Stimulated activated CD8-positive, alpha-beta memory T cell treated with anti-CD3 and anti-CD28 coated beads, Interleukin-12 subunit alpha, Interleukin-12 subunit beta, amount 100 ng/mL, for 24 hours (primary cell): ENCODE measurements around the gene NSUN5.
"Not testable (repeated sequence)": the region's sequence is repeated elsewhere in the genome, so short reads cannot be mapped to it uniquely, and the experiment has no call there.

ENCODE experiments used
- DNase-seq: peaks from one replicate; pipeline ENCODE4 v3.0.0-alpha.2; 2020; ENCODE audit errors: extremely low read depth

NSUN5 gene

GRCh38 chr7:73308665-73309214, at the start of gene NSUN5:
TSS of gene NSUN5 (minus strand) at chr7:73308826. CDS start at chr7:73308790, 36 bp downstream.
- DNase-seq = peak; percentile 80

DNA sequence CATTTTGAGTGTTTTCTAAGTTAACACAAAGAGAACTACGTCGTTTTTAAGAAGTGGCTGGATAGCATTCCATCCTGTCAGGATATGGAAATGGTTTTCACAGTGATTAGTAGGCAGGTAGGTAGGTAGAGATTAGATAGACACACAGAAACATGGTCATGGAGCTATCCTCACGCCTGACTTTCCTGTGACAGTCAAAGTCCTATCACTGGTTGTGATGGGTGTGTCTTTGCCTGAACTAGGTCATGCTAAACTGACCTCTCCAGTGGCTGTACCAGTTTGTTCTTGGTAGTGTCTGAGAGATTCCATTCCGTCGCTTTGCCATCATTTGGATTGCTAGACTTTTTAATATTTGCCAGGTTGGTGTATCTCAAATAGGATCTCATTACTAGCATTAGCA, 47.5 kb upstream of the NSUN5 start:
- DNase-seq = no peak

- DNase-seq = no peak
Measured at GRCh38 chr7:73354821-73355220, 46.2 kb upstream of the NSUN5 start.

- DNase-seq = no peak
Measured at GRCh38 chr7:73354196-73354595, 45.6 kb upstream of the NSUN5 start.

DNA sequence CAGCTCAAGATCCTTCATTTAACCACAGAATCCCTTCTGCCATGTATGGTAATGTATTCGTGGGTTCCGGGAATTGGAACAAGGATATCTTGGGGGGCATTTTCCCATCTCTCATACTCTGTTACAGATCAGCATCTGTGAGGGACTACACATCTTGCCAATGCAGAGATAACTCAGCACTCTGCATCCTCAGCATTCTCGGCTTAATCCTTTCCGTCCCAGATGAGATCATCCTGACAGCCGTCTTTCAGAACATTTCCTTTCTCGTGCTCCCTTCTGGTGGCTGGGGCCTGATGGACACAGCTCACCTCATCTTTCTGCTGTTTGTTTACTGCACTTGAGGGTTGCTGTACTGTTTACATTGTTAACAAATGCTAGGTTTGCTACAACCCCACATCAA, 44.6 kb upstream of the NSUN5 start:
- no peak for DNase-seq

- no peak for DNase-seq
Measured at GRCh38 chr7:73352784-73353183, 44.2 kb upstream of the NSUN5 start.

DNA sequence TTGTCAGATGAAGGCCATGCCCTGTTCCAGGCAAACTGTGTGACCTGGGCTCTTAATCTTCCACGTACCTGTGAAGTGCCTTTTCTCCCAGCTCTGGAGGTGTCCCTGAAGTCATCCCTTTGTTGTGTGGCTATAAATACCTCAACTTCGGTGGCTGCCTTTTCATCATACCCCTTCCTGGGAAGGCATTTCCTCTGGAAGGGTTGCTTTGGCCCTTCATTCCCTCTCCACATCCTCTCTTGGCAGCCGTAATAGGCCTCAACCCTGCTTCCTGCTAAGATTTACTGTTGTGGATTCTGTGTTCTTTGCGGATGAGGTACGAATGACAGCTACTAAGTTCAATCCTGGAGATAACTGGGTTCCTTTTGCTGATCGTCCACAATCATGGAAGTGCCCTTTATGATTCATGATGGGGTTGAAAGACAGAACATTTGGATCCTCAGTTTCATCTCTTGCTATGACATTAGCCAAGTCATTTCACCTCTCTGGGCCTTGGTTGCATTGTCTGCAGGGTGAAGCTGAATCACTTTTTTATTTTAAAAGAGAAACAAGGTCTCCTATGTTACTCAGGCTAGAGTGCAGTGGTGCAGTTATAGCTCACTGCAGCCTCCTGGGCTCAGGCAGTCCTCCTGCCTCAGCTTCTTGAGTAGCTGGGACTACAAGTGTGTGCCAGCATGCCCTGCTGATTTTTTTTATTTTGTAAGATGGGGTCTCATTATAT, 43.0 kb upstream of the NSUN5 start:
- no peak for DNase-seq

GRCh38 chr7:73350306-73351068, 41.9 kb upstream of the NSUN5 start:
- DNase-seq = no peak

GRCh38 chr7:73349763-73350162, 41.1 kb upstream of the NSUN5 start:
- DNase-seq = no peak

DNA sequence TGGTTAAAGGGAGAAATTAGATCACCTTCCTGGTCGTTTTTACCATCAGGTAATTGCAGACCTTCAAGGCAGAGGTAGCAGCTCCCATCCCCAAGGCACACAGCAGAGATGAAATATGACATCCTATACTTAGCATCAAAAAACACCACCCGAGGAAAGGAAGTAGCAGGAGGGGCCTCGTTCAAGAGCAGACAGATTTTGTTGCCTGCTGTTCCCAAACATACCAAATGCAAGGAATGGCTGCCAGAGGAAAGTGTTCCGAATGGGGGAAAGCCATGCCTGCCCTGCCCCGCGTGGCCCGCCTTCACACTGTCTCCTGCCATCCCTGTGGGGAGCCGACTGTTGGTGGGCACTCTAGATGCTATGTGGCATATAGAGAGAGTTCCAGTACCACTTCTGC, 37.3 kb upstream of the NSUN5 start:
- DNase-seq = no peak

- no peak for DNase-seq
Measured at GRCh38 chr7:73345538-73345937, 36.9 kb upstream of the NSUN5 start.

DNA sequence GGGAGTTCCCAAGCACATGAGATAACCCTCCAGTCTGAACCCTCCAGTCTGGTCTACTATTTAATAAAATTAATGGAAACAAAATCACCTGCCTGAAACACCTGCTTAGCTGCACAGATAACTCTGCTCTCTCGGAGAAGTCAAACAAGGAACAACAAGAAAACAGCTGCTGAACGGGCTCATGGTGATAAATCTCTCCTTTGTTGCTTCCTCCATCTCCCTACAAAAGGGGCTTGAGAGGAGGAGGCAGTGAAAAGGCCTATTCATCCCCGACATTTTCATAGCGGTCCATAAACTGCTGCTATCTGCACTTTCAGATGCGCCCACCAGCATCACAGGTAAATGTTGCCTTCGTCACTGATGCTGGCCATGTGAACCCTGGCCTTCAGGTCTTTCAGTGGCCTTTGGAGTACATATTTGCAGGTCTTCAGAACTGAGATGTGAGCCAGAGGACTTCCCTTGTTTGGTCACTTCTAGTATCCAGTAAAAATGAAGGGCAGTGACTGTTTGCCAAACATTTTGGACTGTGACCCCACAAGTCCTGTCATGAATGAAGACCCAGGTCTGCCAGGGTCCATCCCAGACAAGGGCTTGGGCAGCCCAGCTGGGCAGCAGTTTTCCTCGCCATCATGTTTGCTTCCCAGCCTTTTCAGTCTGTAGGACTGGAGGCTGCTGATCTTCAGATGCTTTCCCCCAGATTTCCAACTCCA, 35.2 kb upstream of the NSUN5 start:
- no peak for DNase-seq

- DNase-seq = no peak
Measured at GRCh38 chr7:73342645-73343044, 34.0 kb upstream of the NSUN5 start.

DNA sequence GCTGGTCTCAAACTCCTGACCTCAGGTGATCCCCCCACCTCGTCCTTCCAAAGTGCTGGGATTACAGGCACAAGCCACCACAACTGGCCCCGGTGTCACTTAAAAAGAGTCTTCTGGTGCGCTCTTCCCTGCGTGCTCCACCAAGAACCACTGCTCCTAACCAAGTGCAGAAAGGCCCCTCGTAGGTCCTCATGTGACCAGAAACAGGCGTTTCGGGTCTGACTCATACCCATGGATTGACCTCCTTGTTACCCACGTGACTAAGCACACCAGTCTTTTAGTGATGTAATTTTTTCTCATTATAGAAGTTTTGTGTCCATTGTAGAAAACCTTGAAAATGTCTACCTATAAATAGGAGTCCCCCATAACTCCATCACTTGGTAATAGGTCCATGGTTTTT, 33.3 kb upstream of the NSUN5 start:
- DNase-seq = no peak

GRCh38 chr7:73340514-73340913, 31.9 kb upstream of the NSUN5 start:
- DNase-seq = no peak

DNA sequence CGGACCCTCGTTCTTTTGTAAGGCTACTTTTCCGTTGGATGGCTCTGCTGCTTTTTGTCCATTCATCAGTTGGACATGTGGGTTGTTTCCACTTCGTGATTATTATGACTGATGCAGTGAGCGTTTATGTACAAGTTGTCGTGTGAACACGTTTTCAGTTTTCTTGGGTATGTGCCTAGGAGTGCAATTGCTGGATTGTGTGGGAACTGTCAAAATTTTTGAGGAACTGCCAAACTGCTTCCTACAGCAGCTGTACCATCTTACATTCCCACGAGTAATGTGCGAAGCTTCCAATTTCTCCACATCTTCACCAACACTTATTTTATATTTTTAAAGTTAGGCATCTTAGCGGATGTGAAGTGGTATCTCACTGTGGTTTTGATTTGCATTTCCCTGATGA, 29.7 kb upstream of the NSUN5 start:
- no peak for DNase-seq

- no peak for DNase-seq
Measured at GRCh38 chr7:73332447-73332846, 23.8 kb upstream of the NSUN5 start.

GRCh38 chr7:73330772-73331171, 22.1 kb upstream of the NSUN5 start:
- DNase-seq = no peak

GRCh38 chr7:73329861-73330581, 21.4 kb upstream of the NSUN5 start:
- no peak for DNase-seq

GRCh38 chr7:73328696-73329095, 20.1 kb upstream of the NSUN5 start:
- no peak for DNase-seq

DNA sequence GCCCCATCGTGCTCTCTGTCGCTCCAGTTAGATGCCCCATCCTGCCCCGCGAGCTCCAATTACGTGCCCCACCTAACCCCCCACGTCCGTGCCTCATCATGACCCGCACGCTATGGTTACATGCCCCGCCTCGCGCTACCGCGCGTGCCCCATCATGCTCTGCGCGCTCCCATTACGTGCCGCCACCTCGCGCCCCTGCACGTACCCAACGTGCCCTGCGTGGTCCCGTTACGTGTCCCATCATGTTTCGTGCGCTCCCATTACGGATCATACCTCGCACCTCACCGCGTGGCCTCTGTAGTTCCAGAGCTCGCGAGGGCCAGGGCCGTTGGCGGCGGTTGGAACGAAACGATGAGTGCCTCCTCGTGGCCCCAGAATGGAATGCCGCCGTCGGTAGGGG, 19.3 kb upstream of the NSUN5 start, which contains the start of the genes FKBP6 and TRIM50:
Gene FKBP6, plus strand, starts transcription at position 240 of the 400 bp plus-strand sequence. CDS start 268 bp downstream, outside the sequence.
Gene TRIM50, minus strand, starts transcription at position 161 of the 400 bp plus-strand sequence. CDS start 3,295 bp downstream, outside the sequence.
- not testable (repeated sequence) for DNase-seq
